Measurements from ENCODE around the gene USP35.

Gene USP35

GRCh38 chr11:78234006-78234405 is 45.3 kb downstream of the USP35 start:
- no peak for DNase-seq

- no peak for DNase-seq
Measured at GRCh38 chr11:78237293-78238046, 48.8 kb downstream of the USP35 start.

- DNase-seq, result peak; percentile 19
Measured at GRCh38 chr11:78239781-78240180, 51.1 kb downstream of the USP35 start.

- no peak for DNase-seq
Measured at GRCh38 chr11:78241475-78241874, 52.8 kb downstream of the USP35 start.

GRCh38 chr11:78244080-78244479 is 55.4 kb downstream of the USP35 start:
- peak; percentile 13 for DNase-seq

DNA sequence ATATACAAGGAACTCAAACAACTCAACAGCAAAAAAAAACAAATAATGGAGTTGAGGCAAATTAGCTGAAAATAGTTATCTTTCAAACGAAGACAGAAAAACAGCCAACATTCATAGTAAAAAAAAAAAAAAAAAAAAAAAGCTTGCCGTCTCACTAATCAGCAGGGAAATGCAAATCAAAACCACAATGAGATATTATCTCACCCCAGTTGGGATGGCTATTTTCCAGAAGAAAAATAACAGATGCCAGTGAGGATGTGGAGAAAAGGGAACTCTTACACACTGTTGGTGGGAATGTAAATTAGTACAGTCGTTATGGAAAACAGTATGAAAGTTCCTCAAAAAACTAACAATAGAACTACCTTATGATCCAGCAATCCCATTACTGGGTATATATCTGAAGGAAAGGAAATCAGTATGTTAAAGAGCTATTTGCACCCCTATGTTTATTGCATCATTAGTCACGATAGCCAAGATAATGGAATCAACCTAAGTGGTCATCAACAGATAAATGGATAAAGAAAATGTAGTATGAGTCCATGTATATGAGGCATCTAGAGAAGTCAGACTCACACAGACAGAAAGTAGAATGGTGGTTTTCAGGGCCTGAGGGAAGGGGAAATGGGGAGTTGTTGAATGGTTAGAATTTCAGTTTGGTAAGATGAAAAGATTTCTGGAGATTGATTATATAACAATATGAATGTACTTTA is 56.0 kb downstream of the USP35 start:
- DNase-seq, result peak; percentile 63

GRCh38 chr11:78248191-78248590 is 59.5 kb downstream of the USP35 start:
- DNase-seq, result peak; percentile 88

- no peak for DNase-seq
Measured at GRCh38 chr11:78248903-78249302, 60.2 kb downstream of the USP35 start.

DNA sequence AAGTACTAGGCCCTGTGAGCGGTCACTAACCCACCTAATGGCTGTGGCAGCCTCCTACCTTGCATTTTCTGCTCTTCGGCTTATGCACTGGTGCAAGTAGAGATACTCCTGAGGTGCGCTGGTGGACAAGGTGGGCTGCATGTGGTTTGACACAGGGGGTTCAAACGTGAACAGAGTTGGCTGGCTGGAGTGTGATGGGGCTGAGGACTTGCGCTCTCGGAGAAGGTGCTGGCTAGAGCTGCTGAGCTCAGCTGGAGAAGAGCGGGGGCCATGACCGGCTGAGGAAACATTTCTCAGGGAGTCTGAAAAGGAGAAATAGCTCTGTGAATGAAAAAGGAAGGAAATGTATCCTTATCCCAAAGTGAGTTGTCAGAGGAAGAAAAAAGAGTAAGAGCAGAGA is 61.4 kb downstream of the USP35 start:
- DNase-seq, result no peak

DNA sequence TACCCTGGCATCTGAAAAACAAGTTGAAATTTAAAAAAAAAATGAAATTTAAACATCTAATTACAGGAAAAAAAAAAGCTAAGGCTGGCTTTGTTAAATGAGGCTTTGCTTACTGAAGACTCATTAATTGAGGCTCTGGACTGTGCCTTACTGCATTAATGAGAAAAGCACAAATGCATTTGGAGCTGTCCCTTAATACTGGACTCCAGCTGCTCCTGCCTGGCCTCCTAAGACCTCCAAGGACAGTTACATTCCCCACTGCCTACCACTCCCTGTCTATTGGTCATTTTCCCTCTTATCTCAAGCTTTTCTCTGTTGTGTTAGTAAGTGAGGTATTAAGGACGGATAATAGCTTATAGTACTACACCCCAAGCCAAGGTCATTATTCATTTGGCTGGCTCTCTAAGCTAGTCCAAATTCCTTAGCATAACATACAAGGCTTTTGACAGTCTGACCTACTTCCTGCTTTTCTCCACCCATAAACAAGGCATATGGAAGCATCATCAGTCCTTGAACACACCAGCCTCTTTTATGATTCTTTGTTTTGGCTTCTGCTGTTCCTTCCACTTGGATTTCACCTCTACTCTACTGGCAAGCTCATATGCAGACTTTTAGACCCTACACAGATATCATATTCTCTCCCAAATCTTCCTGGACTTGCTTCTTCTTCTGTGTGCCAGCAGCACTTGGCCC is 62.5 kb downstream of the USP35 start:
- DNase-seq, result peak; percentile 62

- peak; percentile 59 for DNase-seq
Measured at GRCh38 chr11:78253797-78254196, 65.1 kb downstream of the USP35 start.

- DNase-seq, result no peak
Measured at GRCh38 chr11:78254268-78254667, 65.5 kb downstream of the USP35 start.

DNA sequence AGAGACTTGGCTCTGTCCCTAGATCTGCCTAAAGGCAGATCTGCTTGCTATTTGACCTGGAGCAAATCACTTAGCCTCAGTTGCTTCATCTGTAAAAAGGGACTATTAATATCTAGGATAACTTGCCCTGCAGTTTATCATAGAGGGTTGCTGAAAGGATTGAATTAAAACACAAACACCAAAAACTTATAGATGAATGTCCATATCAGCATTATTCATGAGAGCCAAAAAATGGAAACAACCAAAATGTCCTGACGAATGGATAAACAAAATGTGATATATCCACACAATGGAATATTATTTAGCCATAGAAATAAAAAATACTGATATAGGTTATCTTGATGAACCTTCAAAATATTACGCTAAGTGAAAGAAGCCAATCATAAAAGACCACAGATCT is 67.2 kb downstream of the USP35 start:
- no peak for DNase-seq

DNA sequence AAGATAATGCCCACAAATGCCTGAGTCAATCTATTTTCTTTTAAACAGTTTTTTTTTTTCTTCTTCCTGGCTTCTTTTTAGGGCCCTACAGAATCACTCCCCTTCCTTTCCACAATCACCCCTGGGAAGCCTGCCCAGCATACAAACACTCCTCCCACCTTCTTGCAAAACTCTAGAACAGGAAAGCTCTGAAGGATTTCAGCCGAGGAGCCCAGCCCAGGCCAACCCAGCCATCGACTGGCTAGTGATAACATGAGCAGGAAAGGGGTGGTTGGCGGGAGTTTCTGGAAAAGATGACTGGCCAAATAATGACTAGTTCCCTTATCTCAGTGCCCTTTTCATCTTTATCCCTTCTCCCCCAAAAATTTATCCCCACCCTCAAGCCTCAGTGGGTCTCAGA is 68.2 kb downstream of the USP35 start:
- peak; percentile 83 for DNase-seq

DNA sequence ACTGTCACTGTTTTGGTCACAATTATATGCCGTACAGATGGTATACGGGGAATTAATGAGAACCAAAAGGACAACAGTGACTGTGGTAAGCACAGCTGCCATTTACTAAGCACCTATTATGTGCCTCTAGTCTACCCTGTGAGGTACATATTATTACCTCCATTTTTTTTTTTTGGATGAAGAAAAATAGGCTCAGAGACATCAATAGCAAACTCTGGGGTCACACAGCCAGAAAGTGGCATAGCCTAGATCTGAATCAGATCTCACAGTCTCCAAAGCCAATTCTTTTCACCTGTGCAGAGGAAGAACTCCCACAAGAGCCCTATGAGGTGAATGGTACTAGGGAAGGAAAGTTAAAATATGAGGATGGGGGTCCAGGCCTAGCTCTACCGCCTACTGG is 68.9 kb downstream of the USP35 start:
- no peak for DNase-seq

- DNase-seq, result no peak
Measured at GRCh38 chr11:78259777-78260487, 71.2 kb downstream of the USP35 start.

- no peak for DNase-seq
Measured at GRCh38 chr11:78261367-78261766, 72.6 kb downstream of the USP35 start.

DNA sequence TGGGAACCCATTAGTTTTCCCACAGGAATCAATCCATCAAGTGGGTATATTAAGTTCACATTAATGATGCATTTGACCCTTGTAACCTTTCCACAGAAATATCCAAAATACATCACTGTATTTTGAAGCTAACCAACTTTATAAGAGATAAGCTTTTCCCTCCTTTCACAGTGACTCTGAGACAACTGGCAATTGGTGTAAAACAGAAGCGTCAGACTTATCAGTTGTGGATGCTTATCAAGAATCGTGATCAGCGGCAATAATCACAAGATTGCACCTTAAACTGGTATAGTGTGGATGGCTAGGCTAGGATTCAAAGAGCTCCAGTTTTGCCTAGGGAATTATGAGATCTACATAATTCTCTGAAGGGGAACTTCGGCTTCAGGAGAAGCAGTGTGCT is 73.1 kb downstream of the USP35 start:
- no peak for DNase-seq

- DNase-seq, result no peak
Measured at GRCh38 chr11:78262238-78262637, 73.5 kb downstream of the USP35 start.

DNA sequence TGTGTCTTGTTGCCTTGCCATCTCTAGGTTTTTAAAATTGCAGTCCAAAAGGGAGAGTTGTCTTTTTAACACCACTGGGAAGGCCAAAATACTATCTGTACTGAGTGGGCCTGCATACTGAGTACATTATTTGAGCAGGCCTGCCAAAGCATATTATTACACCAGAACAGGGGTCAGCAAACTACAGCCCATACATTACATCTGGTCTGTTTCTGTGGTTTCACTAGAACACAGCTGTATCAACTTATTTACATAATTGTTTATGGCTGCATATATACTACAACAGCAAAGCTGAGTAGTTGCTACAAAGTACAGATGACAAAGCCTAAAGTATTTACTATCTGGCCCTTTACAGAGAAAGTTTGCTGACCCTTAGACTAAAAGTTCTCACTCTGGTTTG is 74.0 kb downstream of the USP35 start:
- no peak for DNase-seq
